HepG2 (cell line): Measurements from ENCODE around the gene SNX18. TPM values are rescaled to one million over a fixed set of nuclear protein-coding genes. Genes with fewer than 3 reads are reported as not detected.

Source experiments
- ATAC-seq: fragments of 200-7000 bp; cut with Tn5 transposase; 3 replicates; pipeline ENCODE4 v1.9.1; 2020; ENCODE audit warnings: mild to moderate bottlenecking, moderate library complexity
- BruUV-seq: library from RNA; stranded (reverse); fragments of 400-500 nt; replicated peaks from 2 replicates; lab custom pipeline; 2021; lab: Mats Ljungman, UMichigan
- CTCF ChIA-PET: fragments of 300-600 bp; formaldehyde crosslinking; extraction: SDS; loops from one replicate; lab custom pipeline; 2021; ENCODE audit warnings: low total read pairs, inconsistent platforms, low intra/inter-chr PET ratio; lab: Yijun Ruan, JAX
- POLR2A ChIA-PET: fragments of 350-600 bp; sonication (Branson Sonifier 250); formaldehyde crosslinking; loops from one replicate; lab custom pipeline; 2020; ENCODE audit warnings: antibody characterized with exemption, inconsistent platforms; lab: Yijun Ruan, JAX
- DNase-seq: peaks from one replicate; pipeline ENCODE4 v3.0.0-alpha.2; 2015; ENCODE audit warnings: low spot score
- FAIRE-seq: peaks from 3 replicates; lab custom pipeline; 2011; peaks lifted over from hg19 to GRCh38; lab: Jason Lieb, UNC
- H2AFZ ChIP-seq: one replicate; pipeline ENCODE4 v1.6.1; 2011; ENCODE audit warnings: low read length, inconsistent platforms
- H3K27ac ChIP-seq: fragments of 300-600 bp; 3 replicates; pipeline ENCODE4 v1.8.0; 2011; ENCODE audit warnings: mixed run types, mild to moderate bottlenecking, mixed read lengths, low read length, inconsistent platforms; ENCODE audit not compliant: insufficient read depth; ENCODE audit errors: extremely low read length
- H3K27me3 ChIP-seq, 2 experiments: fragments of 200-600 bp in 1 of 2; 2 replicates in 1 of 2; 3 replicates in 1 of 2; pipeline versions ENCODE4 v1.6.0 to v1.8.0; 2011; ENCODE audit warnings: low read length in 2 of 2, mild to moderate bottlenecking in 2 of 2, moderate library complexity in 2 of 2, inconsistent platforms in 1 of 2; ENCODE audit not compliant: insufficient read depth in 2 of 2, control insufficient read depth in 1 of 2
- H3K36me3 ChIP-seq, 2 experiments: fragments of 200-600 bp in 1 of 2; replicated peaks in 1 of 2; 2 replicates in 1 of 2; 3 replicates in 1 of 2; pipeline versions ENCODE4 v1.5.1 to v1.8.0; 2011; ENCODE audit warnings: low read length in 2 of 2, inconsistent platforms in 1 of 2; ENCODE audit not compliant: insufficient read depth in 2 of 2, control insufficient read depth in 1 of 2
- H3K4me1 ChIP-seq: 2 replicates; pipeline ENCODE4 v1.5.1; 2012; ENCODE audit warnings: low read length, inconsistent platforms; ENCODE audit not compliant: insufficient read depth
- H3K4me2 ChIP-seq: 2 replicates; pipeline ENCODE4 v1.6.0; 2011; ENCODE audit warnings: low read depth, low read length, inconsistent platforms
- H3K4me3 ChIP-seq, 3 experiments: fragments of 200-600 bp in 1 of 3; sonication (generic), shearing (Covaris generic) in 1 of 3; replicated peaks in 1 of 3; 2 replicates each; pipeline ENCODE4 v1.5.1; 2011 to 2016; ENCODE audit warnings: low read length in 3 of 3, inconsistent platforms in 2 of 3, low read depth in 2 of 3, mild to moderate bottlenecking in 2 of 3, control low read depth in 1 of 3, mixed read lengths in 1 of 3; ENCODE audit not compliant: insufficient read depth in 1 of 3
- H3K79me2 ChIP-seq: one replicate; pipeline ENCODE4 v1.6.1; 2011; ENCODE audit warnings: low read length, inconsistent platforms; ENCODE audit not compliant: insufficient read depth
- H3K9ac ChIP-seq: 2 replicates; pipeline ENCODE4 v1.6.0; 2011; ENCODE audit warnings: mild to moderate bottlenecking, low read depth, low read length, inconsistent platforms; ENCODE audit not compliant: insufficient read depth
- H3K9me3 ChIP-seq: 2 replicates; pipeline ENCODE4 v1.5.1; 2012; ENCODE audit warnings: mild to moderate bottlenecking, low read length
- H4K20me1 ChIP-seq: 2 replicates; pipeline ENCODE4 v1.6.0; 2011; ENCODE audit warnings: inconsistent platforms, mild to moderate bottlenecking, low read length, moderate library complexity; ENCODE audit not compliant: insufficient read depth
- ARNT ChIP-seq: fragments of 450-650 bp; IDR thresholded peaks from 2 replicates; pipeline ENCODE4 v1.6.1; 2017
- BHLHE40 ChIP-seq: IDR thresholded peaks from 2 replicates; pipeline ENCODE4 v1.6.1; 2011; ENCODE audit warnings: low read length, improper control_type of control experiment
- FOXJ3 ChIP-seq: sonication (generic); formaldehyde crosslinking; IDR thresholded peaks from 2 replicates; pipeline ENCODE4 v1.4.0; 2020; ENCODE audit warnings: missing genetic modification reagents, mild to moderate bottlenecking, borderline replicate concordance
- KAT2B ChIP-seq: fragments of 150-350 bp; IDR thresholded peaks from 2 replicates; pipeline ENCODE4 v1.6.1; 2014; ENCODE audit warnings: low read depth, low read length, borderline replicate concordance
- KDM4B ChIP-seq: sonication (generic); formaldehyde crosslinking; IDR thresholded peaks from 2 replicates; pipeline ENCODE4 v1.4.0; 2020; ENCODE audit warnings: missing genetic modification reagents
- SNAI1 ChIP-seq: sonication (generic); formaldehyde crosslinking; IDR thresholded peaks from 2 replicates; pipeline ENCODE4 v1.5.0; 2020; ENCODE audit warnings: mild to moderate bottlenecking, missing genetic modification reagents, borderline replicate concordance
- THYN1 ChIP-seq: sonication (generic); formaldehyde crosslinking; IDR thresholded peaks from 2 replicates; pipeline ENCODE4 v1.8.1; 2023; ENCODE audit warnings: low read depth, mild to moderate bottlenecking, moderate library complexity, missing genetic modification reagents, borderline replicate concordance
- ZNF3 ChIP-seq: IDR thresholded peaks from 2 replicates; pipeline ENCODE4 v1.7.0; 2017; ENCODE audit warnings: inconsistent platforms
- ZNF34 ChIP-seq: sonication (generic); formaldehyde crosslinking; IDR thresholded peaks from 2 replicates; pipeline ENCODE4 v1.4.0; 2020; ENCODE audit warnings: mild to moderate bottlenecking, missing genetic modification reagents, borderline replicate concordance
- ZNF780A ChIP-seq: sonication (generic); formaldehyde crosslinking; IDR thresholded peaks from 2 replicates; pipeline ENCODE4 v1.8.0; 2022; ENCODE audit warnings: mild to moderate bottlenecking, missing genetic modification reagents, moderate library complexity
- ZNF792 ChIP-seq: IDR thresholded peaks from 2 replicates; pipeline ENCODE4 v1.6.1; 2016
- WGBS: methylation state at CpG from one replicate; pipeline ENCODE4 v1.1.6; 2017; ENCODE audit warnings: low lambda C conversion rate; 5-methylcytosine and 5-hydroxymethylcytosine counted together
- in situ Hi-C: cut with HindIII; loops from 2 replicates; pipeline ENCODE4 v1.10.0; 2017; ENCODE audit warnings: low pct_unique_long_range_greater_than_20kb; ENCODE audit not compliant: extremely low pct_ligation_motif_present
- intact Hi-C: fragments of 100-400 bp; cut with micrococcal nuclease; formaldehyde crosslinking; loops from one replicate; pipeline ENCODE4 v1.10.0; 2022; ENCODE audit not compliant: unreplicated experiment
- polyA plus RNA-seq, 8 experiments: library from polyadenylated mRNA; depleted of rRNA in 3 of 8; stranded (reverse) in 7 of 8; unstranded in 1 of 8; fragments of >200 nt; fragmentation: Illumina TruSeq in 4 of 8; extraction: Trizol in 4 of 8; gene quantifications; 2 replicates each; pipeline versions ENCODE4 v1.2.1 to v1.2.3, GENCODE V29; 2011 to 2016; ENCODE audit warnings: low read depth in 4 of 8, missing spikeins in 1 of 8, mixed read lengths in 1 of 8; ENCODE audit not compliant: insufficient read depth in 1 of 8
- total RNA-seq, 5 experiments: library from RNA; depleted of rRNA; stranded (reverse); fragments of >200 nt; fragmentation: Illumina TruSeq; extraction: Trizol; gene quantifications; 2 replicates each; pipeline ENCODE4 v1.2.3, GENCODE V29; 2016; ENCODE audit warnings: low read depth in 1 of 5
- TF ChIP-seq, protein P1 (sequence below): sonication (generic); formaldehyde crosslinking; conservative IDR thresholded peaks from 2 replicates; pipeline ENCODE4 v1.4.0; 2020; ENCODE audit warnings: missing genetic modification reagents

SNX18 gene
- total and polyA plus RNA-seq, 2 of the 13 experiments (the other 11 are each of a cell fraction or from before 2014, with no cell fraction given) = 2.3 to 6.2 TPM

DNA sequence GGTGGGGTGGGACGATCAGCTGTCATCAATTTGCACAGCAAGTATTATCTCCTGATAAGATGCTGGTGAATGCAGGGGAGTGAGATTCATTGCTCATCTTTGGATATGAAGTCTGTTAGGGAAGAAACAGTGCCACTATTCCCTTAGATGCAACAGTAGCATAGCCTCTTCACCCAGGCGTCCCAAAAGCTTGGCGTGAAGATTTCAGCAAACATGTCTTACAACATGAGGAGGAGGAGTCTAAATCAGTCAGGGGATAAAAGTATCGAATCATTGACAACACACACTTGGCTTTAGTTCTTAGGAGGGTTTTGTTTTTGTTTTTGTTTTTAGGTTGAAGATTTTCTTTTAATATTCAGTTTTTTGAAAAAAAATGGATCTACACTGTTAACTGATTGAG, 26.5 kb downstream of the SNX18 start:
- WGBS = 94% methylated on average over 4 of the region's 4 CpGs
- no peak for FAIRE-seq
- H3K9ac ChIP-seq = no peak overlapping the region
- no peak for DNase-seq
- no peak overlapping the region for H3K4me2 ChIP-seq
- H3K27me3 ChIP-seq = no peaks in the 10 kb centered on the region
- CTCF ChIA-PET = no interaction called here
- in situ Hi-C loops = no loop called here
- H3K4me3 ChIP-seq = no peak overlapping the region
- H3K27ac ChIP-seq = no peak overlapping the region
- no peaks in the 10 kb centered on the region for H4K20me1 ChIP-seq
- no peaks in the 10 kb centered on the region for H3K79me2 ChIP-seq
- intact Hi-C loops = no loop called here
- H3K4me1 ChIP-seq = peaks cover 6% of the 10 kb centered on the region; the same call in 1 of the 2 replicates
- H3K36me3 ChIP-seq = no peaks in the 10 kb centered on the region
- no peak for ATAC-seq
- POLR2A ChIA-PET = no interaction called here
- TF ChIP-seq KDM4B (CRISPR knock-in tag) (no peak), ZNF3 (no peak)
- TF ChIP-seq, protein P1, sequence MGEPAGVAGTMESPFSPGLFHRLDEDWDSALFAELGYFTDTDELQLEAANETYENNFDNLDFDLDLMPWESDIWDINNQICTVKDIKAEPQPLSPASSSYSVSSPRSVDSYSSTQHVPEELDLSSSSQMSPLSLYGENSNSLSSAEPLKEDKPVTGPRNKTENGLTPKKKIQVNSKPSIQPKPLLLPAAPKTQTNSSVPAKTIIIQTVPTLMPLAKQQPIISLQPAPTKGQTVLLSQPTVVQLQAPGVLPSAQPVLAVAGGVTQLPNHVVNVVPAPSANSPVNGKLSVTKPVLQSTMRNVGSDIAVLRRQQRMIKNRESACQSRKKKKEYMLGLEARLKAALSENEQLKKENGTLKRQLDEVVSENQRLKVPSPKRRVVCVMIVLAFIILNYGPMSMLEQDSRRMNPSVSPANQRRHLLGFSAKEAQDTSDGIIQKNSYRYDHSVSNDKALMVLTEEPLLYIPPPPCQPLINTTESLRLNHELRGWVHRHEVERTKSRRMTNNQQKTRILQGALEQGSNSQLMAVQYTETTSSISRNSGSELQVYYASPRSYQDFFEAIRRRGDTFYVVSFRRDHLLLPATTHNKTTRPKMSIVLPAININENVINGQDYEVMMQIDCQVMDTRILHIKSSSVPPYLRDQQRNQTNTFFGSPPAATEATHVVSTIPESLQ (CRISPR knock-in tag) = no peak
- H2AFZ ChIP-seq = no peak overlapping the region
- no TSS peak for BruUV-seq
- H3K9me3 ChIP-seq = no peaks in the 10 kb centered on the region

DNA sequence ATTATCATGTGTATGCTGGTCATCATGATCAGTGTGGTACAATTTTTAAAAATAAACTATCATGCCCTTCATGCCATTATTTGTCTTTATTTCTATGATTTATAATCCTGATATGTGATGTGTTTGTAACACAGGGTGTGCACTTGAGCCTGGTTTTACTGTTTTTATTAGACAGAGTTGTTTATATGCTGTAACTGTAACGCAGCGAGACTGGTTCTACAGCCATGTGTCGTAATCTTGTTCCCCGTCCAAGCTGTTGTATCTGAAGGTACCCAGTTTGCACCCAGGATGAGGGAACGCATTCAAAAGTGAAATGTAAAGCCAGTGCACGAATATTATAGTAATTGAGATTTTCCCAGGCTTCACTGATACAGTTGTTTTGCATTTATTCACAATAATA, 28.2 kb downstream of the SNX18 start:
- CTCF ChIA-PET = no interaction called here
- H3K9me3 ChIP-seq = no peaks in the 10 kb centered on the region
- H3K27me3 ChIP-seq = no peaks in the 10 kb centered on the region
- no peak for FAIRE-seq
- no peak overlapping the region for H3K9ac ChIP-seq
- H3K4me1 ChIP-seq = no peaks in the 10 kb centered on the region
- H3K79me2 ChIP-seq = no peaks in the 10 kb centered on the region
- WGBS = 96% methylated on average over 6 of the region's 6 CpGs
- in situ Hi-C loops (no loop called here), intact Hi-C loops (no loop called here)
- no peak overlapping the region for H3K27ac ChIP-seq
- no peak for ATAC-seq
- H3K36me3 ChIP-seq = no peaks in the 10 kb centered on the region
- no peaks in the 10 kb centered on the region for H4K20me1 ChIP-seq
- H3K4me3 ChIP-seq = no peak overlapping the region
- POLR2A ChIA-PET = no interaction called here
- no peak overlapping the region for H2AFZ ChIP-seq
- no TSS peak for BruUV-seq
- no peak for DNase-seq
- H3K4me2 ChIP-seq = no peak overlapping the region
- TF ChIP-seq KAT2B = no peak
- TF ChIP-seq SNAI1 (CRISPR knock-in tag) = no peak
- no peak for TF ChIP-seq ARNT
- TF ChIP-seq ZNF792 = no peak
- no peak for TF ChIP-seq THYN1 (CRISPR knock-in tag)
- TF ChIP-seq ZNF780A (CRISPR knock-in tag) = no peak
- TF ChIP-seq ZNF34 (CRISPR knock-in tag) = no peak
- TF ChIP-seq BHLHE40 = no peak
- TF ChIP-seq FOXJ3 = no peak
